ENCODE measurements around the gene CARS1.
A peak's percentile ranks its signal among the peaks of the same experiment; 100 is the strongest.

The CARS1 gene

DNA sequence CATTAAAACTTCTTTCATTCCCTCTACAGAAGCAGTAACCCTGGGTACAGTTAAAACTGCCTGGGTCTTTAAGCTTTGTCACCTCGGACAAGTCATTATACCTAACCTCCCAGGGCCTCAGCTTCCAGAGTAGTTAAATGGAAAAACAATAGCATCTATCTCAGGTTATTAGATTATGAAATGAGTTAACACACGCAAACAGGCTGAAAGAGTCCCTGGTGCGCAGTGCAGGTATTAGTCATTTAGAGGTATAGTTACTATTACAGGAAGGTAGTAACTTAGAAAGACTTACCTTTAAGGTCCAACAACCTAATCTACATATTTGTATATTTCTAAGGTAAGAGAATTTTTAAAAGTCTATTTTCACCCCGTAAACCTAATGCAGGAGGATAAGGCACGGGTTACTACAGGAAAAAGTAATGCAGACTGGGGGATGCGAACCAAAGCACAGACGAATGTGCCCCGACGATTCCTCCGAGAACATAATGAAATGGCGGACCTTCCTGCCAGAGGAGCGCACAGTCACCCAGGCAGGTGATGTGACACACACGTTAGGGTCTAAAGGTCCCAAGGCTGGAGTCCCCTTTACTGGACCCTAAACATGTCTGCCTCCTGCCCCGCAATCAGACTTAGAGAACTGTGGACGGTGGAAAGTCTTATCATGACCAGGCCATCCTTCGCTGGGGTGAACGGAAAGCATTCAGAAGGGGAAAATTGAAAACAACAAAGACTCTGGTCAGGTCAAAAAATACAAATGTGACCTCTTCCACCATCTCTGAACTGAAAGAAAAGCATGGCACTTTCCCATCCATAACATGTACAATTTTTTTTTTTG lies 66.4 kb downstream of the CARS1 start:
- Mint-ChIP-seq H3K27ac (peak overlapping the region; percentile 93 to 100 (median 99)), H3K9me3 (no peaks in the 10 kb centered on the region)

DNA sequence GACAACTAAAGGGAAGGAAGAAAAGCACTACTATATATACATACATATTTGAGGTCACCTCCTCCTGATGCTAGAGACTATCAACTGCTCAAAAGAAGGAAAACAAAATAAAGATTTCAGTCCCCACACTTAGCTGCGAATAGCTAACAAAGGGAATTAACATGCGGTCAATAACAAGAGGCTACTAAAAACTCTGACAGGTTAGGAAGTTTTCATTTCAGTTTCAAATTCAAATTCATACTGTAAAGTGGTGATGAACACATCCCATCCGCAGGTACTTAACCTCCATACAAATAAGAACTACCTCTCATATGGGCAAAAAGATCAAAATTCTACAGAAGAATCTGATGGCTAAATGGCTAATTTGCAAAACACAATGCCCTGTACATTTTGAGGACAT lies 67.7 kb downstream of the CARS1 start:
- Mint-ChIP-seq H3K36me3 (ENCODE audit: low read depth) (peaks cover 14% of the 10 kb centered on the region), H3K9me3 (no peaks in the 10 kb centered on the region), H3K27me3 (ENCODE audit: low read depth) (no peaks in the 10 kb centered on the region), H3K27ac (peak overlapping the region; percentile 80 to 93 (median 89)), H3K4me3 (peak overlapping the region; percentile 98), H3K4me1 (peaks cover 27% of the 10 kb centered on the region)
- TF ChIP-seq, protein P1, sequence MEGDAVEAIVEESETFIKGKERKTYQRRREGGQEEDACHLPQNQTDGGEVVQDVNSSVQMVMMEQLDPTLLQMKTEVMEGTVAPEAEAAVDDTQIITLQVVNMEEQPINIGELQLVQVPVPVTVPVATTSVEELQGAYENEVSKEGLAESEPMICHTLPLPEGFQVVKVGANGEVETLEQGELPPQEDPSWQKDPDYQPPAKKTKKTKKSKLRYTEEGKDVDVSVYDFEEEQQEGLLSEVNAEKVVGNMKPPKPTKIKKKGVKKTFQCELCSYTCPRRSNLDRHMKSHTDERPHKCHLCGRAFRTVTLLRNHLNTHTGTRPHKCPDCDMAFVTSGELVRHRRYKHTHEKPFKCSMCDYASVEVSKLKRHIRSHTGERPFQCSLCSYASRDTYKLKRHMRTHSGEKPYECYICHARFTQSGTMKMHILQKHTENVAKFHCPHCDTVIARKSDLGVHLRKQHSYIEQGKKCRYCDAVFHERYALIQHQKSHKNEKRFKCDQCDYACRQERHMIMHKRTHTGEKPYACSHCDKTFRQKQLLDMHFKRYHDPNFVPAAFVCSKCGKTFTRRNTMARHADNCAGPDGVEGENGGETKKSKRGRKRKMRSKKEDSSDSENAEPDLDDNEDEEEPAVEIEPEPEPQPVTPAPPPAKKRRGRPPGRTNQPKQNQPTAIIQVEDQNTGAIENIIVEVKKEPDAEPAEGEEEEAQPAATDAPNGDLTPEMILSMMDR (IDR thresholded peaks at IDR 0.05; ENCODE audit: unreplicated experiment in 3 of 3), result no peak

More for the DNA sequence above, 66.4 kb downstream of the CARS1 start:
- H3K27me3 Mint-ChIP-seq (ENCODE audit: low read depth), result no peaks in the 10 kb centered on the region
- H3K4me3 Mint-ChIP-seq, result peak overlapping the region; percentile 98
- TF ChIP-seq, protein P1 (IDR thresholded peaks at IDR 0.05; ENCODE audit: unreplicated experiment in 3 of 3), result no peak
- peaks cover 12% of the 10 kb centered on the region for H3K36me3 Mint-ChIP-seq (ENCODE audit: low read depth)
- peaks cover 30% of the 10 kb centered on the region for H3K4me1 Mint-ChIP-seq

DNA sequence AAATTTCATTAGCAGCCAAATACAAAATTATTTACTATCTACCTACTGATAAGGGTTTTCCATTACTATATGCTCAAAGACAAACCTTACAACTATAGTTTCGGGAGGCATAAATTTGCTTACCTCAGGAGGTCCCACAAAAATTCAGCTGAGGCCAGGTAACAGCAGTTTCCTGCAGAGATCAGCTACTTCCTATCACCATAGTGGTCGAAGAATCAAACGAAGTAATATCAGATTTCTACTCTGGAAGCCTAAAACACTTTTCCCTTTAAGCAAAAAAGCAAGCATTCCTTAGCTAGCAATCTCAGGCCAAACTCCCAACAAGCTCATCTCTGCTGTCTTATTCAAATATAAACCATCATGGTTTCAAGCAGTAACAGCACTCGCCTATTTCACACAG lies 68.2 kb downstream of the CARS1 start:
- Mint-ChIP-seq H3K27ac (peak overlapping the region; percentile 80 to 93 (median 89)), H3K27me3 (ENCODE audit: low read depth) (no peaks in the 10 kb centered on the region), H3K4me3 (peak overlapping the region; percentile 98), H3K9me3 (no peaks in the 10 kb centered on the region), H3K4me1 (peaks cover 27% of the 10 kb centered on the region), H3K36me3 (ENCODE audit: low read depth) (peaks cover 16% of the 10 kb centered on the region)
- TF ChIP-seq, protein P1 (IDR thresholded peaks at IDR 0.05; ENCODE audit: unreplicated experiment in 3 of 3), result no peak

DNA sequence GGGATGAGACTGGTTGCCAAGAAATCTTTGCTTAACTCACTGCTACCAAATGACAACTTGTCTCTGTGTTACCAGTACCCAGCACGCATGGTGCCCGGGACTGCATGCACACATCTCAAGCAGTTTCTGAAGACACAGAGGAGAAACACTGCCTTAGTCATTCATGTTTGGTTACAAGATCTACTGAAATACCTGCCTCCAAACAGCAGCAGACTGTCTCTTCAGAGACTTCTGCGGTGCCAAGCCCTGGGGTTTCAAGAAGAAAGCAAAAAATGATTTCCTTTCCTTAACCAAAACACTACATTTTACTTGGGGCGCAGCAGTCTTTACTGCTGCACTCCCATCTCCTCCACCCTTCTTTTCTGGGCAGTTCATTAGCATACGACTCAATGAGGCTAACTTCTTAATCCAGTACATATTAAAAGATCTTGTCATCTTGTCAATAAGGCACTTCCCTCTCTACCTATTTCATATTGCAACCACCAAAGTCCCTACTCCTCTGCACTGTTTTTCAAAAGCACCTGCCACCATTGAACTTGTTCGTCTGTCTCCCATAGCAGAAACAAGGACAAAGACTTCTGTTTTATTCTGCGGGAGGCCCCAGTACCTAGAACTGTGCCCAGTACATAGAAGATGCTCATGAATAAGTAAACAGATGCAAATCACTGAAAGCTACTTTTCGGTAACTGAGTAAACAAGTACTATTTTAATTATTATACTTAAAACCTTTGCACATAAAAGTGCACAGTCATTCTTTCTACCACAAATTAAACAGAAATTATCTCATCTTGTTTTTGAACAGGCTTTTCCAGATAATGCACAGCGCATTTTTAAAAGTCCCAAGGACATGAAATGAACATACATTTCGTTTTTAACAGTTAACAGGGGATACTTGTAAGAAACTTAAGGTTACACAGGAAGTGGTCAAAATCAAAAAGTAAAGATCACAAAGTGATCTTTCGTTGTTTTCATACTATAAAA lies 69.1 kb downstream of the CARS1 start:
- no peaks in the 10 kb centered on the region for H3K9me3 Mint-ChIP-seq
- H3K27me3 Mint-ChIP-seq (ENCODE audit: low read depth), result no peaks in the 10 kb centered on the region
- peaks cover 16% of the 10 kb centered on the region for H3K36me3 Mint-ChIP-seq (ENCODE audit: low read depth)
- H3K27ac Mint-ChIP-seq, result peak overlapping the region; percentile 80 to 93 (median 89)
- H3K4me1 Mint-ChIP-seq, result peaks cover 27% of the 10 kb centered on the region
- TF ChIP-seq, protein P1 (IDR thresholded peaks at IDR 0.05; ENCODE audit: unreplicated experiment in 3 of 3), result no peak
- H3K4me3 Mint-ChIP-seq, result peak overlapping the region; percentile 98

DNA sequence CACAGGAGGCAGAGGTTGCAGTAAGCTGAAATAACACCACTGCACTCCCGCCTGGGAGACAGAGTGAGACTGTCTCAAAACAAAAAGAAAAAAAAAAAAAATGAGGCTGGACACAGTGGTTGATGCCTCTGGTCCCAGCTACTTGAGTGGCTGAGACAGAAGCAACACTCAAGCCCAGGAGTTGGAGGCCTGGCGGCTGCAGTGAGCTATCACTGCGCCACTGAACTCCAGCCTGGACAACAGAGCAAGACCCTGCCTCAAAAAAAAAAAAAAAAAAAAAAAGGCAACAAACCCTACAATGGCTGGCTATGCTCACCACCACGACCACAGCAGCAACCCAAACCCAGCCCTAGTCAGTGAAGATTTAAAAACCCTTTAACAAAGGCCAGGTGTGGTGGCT lies 73.3 kb downstream of the CARS1 start:
- H3K36me3 Mint-ChIP-seq (ENCODE audit: low read depth), result peaks cover 24% of the 10 kb centered on the region
- no peaks in the 10 kb centered on the region for H3K9me3 Mint-ChIP-seq
- TF ChIP-seq, protein P1 (IDR thresholded peaks at IDR 0.05; ENCODE audit: unreplicated experiment in 3 of 3), result no peak
- no peaks in the 10 kb centered on the region for H3K27me3 Mint-ChIP-seq (ENCODE audit: low read depth)
- H3K27ac Mint-ChIP-seq, result no peak overlapping the region
- no peak overlapping the region for H3K4me3 Mint-ChIP-seq
- H3K4me1 Mint-ChIP-seq, result peaks cover 11% of the 10 kb centered on the region
